IMR-90 (cell line): ENCODE measurements around the gene SAMD10.

Experiments
- BHLHE40 ChIP-seq: fragments of 150-350 bp; IDR thresholded peaks from 2 replicates; pipeline ENCODE4 v1.6.1; 2016; ENCODE audit warnings: mild to moderate bottlenecking, low read depth, low read length
- CHD1 ChIP-seq: IDR thresholded peaks from 2 replicates; pipeline ENCODE4 v1.6.1; 2012; ENCODE audit warnings: low read depth, low read length, improper control_type of control experiment
- CTCF ChIP-seq: conservative IDR thresholded peaks from 2 replicates; pipeline ENCODE4 v1.5.1; 2012; ENCODE audit warnings: mild to moderate bottlenecking, low read depth, low read length, improper control_type of control experiment
- ELK1 ChIP-seq: fragments of 150-350 bp; IDR thresholded peaks from 2 replicates; pipeline ENCODE4 v1.6.1; 2016; ENCODE audit warnings: low read depth, mild to moderate bottlenecking, low read length, moderate library complexity, borderline replicate concordance
- FOS ChIP-seq: fragments of 150-350 bp; IDR thresholded peaks from 2 replicates; pipeline ENCODE4 v1.6.1; 2016; ENCODE audit warnings: low read depth, low read length
- MAFK ChIP-seq: IDR thresholded peaks from 2 replicates; pipeline ENCODE4 v1.6.1; 2012; ENCODE audit warnings: low read depth, low read length, improper control_type of control experiment
- MXI1 ChIP-seq: IDR thresholded peaks from 2 replicates; pipeline ENCODE4 v1.6.1; 2012; ENCODE audit warnings: low read depth, mild to moderate bottlenecking, low read length, moderate library complexity, borderline replicate concordance
- NFE2L2 ChIP-seq: fragments of 150-350 bp; IDR thresholded peaks from 2 replicates; pipeline ENCODE4 v1.6.1; 2016; ENCODE audit warnings: low read depth, mild to moderate bottlenecking, low read length
- POLR2A ChIP-seq: IDR thresholded peaks from 2 replicates; pipeline ENCODE4 v1.6.1; 2012; ENCODE audit warnings: mild to moderate bottlenecking, low read depth, low read length
- RAD21 ChIP-seq: IDR thresholded peaks from 2 replicates; pipeline ENCODE4 v1.6.1; 2012; ENCODE audit warnings: low read length, improper control_type of control experiment
- RCOR1 ChIP-seq: IDR thresholded peaks from 2 replicates; pipeline ENCODE4 v1.6.1; 2012; ENCODE audit warnings: mild to moderate bottlenecking, low read length, improper control_type of control experiment; ENCODE audit not compliant: insufficient replicate concordance
- RFX5 ChIP-seq: IDR thresholded peaks from 2 replicates; pipeline ENCODE4 v1.8.0; 2012; ENCODE audit warnings: low read depth, mild to moderate bottlenecking, low read length, moderate library complexity
- TF ChIP-seq, protein P1 (sequence below): fragments of 150-350 bp; IDR thresholded peaks from 2 replicates; pipeline ENCODE4 v1.6.1; 2017; ENCODE audit warnings: mild to moderate bottlenecking, antibody characterized with exemption, low read length, low read depth

DNA sequence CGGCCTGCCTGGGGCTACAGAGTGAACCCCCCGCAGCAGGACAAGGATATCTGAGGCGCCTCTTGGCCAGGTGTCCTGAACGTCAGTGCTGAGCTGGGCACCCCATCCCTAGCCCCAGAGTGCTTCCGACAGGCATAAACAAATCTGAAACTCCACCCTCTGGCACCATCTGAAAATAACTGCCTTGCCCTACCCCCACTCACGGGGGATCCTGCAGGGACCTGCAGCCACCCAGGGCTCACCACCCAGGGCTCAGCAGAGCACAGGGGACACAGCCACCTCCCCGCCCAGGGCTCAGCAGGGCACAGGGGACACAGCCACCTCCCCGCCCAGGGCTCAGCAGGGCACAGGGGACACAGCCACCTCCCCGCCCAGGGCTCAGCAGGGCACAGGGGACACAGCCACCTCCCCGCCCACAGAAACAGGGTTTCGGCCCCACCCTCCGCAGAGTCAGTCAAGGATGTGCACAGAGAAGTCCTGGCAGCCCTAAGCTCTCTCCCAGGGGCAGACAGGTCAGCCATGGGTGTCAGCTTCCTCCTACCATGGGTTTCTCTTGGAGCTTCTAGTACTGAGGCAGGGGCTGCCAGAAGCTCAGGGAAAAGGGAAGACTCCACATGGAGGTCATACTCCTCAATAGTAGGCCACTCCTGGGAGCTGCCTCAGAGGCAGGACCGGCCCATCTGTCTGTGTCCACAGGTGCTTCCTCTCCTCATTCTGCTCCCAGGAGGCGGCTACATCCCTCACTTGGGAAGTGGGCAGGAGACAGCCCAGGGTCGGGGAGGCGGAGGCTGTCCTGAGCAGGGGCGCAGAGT lies 27.8 kb downstream of the SAMD10 start:
- TF ChIP-seq CTCF (no peak), CHD1 (no peak), POLR2A (no peak), MXI1 (no peak), NFE2L2 (no peak), BHLHE40 (no peak), ELK1 (no peak), FOS (no peak), MAFK (no peak), RFX5 (no peak), RCOR1 (no peak), RAD21 (no peak)
- TF ChIP-seq, protein P1, sequence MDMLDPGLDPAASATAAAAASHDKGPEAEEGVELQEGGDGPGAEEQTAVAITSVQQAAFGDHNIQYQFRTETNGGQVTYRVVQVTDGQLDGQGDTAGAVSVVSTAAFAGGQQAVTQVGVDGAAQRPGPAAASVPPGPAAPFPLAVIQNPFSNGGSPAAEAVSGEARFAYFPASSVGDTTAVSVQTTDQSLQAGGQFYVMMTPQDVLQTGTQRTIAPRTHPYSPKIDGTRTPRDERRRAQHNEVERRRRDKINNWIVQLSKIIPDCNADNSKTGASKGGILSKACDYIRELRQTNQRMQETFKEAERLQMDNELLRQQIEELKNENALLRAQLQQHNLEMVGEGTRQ = no peak
